ENCODE results near the gene NAXE.
"Not testable (repeated sequence)": the region's sequence is repeated elsewhere in the genome, so short reads cannot be mapped to it uniquely, and the experiment has no call there.

NAXE gene

DNA sequence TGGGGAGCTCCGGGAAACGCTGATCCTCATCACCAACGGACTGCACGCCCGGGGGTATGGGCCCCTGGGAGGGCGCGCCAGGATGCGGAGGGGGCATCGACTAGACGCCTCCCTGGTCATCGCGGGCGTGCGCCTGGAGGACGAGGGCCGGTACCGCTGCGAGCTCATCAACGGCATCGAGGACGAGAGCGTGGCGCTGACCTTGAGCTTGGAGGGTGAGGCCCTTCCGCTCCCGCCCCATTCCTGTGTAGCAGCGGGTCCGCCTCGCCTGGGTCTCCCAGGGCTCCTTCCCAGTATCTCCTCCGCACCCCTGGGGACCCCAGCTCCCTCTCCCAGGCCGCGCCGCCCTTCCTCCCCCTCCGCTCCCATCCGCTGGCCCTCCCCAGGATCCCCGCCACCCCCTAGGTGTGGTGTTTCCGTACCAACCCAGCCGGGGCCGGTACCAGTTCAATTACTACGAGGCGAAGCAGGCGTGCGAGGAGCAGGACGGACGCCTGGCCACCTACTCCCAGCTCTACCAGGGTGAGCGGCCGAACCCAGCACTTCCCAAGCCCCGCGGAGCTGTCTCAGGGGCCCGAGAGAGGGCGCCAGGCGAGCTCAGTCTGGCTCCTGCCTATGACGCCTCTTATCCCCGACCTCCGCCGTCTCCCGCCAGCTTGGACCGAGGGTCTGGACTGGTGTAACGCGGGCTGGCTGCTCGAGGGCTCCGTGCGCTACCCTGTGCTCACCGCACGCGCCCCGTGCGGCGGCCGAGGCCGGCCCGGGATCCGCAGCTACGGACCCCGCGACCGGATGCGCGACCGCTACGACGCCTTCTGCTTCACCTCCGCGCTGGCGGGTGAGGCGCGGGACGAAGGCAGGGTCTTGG is 32.6 kb downstream of the NAXE start:
- DNase-seq (ENCODE audit: low read depth) = peak; percentile 49

DNA sequence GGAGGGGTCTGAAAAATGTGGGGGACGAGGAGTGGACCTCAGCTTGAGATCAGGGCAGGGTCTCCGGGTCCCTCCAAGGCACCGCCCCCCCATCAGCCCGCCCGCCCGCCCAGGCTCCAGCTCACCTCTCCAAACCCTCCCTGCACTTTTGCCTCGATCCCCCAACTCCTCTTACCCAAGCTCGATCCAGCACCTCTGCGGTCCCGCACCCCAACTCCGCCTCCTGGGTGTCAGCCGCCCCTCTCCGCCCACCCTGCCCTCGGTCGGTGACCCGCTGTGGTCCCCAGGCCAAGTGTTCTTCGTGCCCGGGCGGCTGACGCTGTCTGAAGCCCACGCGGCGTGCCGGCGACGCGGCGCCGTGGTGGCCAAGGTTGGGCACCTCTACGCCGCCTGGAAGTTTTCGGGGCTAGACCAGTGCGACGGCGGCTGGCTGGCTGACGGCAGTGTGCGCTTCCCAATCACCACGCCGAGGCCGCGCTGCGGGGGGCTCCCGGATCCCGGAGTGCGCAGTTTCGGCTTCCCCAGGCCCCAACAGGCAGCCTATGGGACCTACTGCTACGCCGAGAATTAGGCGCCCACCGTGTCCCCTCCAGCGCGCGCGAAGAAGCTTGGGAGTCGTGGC is 33.3 kb downstream of the NAXE start:
- DNase-seq (ENCODE audit: low read depth) = no peak

DNA sequence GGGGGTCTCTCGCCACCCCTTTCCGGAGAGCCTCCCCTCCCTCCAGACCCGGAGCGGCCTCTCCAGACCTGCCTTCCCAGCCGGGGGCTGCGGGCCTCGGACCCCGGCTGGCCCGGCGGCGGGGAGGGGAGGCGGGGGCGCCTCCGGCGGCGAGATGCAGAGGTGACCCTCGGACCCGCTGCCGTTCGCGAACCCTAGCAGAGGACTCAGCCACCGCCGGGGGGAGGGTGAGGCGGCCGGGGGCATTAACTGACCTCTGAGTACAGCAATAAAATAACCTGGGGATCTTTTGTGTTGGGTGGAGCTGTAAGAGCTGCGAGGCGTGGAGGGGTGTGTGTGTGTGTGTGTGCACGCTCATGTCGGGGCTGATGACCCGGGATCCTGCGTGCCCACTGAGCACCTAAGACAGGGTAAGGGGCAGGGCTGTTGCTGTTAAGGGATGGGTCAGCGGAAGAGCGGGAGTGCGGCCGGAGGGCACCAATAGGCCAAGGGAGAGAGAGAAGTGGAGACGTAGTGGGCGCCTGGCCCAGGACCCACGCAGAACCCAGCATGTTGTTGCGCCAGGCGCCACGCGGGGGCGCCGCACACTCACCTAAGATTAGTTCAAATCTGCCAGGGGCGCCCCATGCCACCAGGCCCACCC is 34.0 kb downstream of the NAXE start:
- DNase-seq (ENCODE audit: low read depth) = no peak

DNA sequence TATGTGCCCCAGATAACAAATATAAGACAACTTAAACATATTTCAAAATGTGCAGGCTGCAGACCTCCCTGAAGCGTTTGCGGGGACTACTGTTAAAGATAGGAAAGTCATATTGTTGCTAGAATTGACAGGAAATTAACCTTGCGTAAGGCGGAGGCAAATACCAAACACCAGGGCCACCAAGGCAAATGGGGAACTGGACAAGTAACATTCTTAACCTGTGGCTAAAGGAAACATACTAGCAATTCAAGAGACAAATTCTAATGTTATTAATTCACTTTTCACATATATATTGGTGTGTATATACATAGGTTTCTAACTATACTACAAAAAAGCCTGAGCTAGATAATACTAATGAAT is 34.5 kb downstream of the NAXE start:
- DNase-seq (ENCODE audit: low read depth) = no peak

- peak; percentile 54 for DNase-seq (ENCODE audit: low read depth)
Observed at GRCh38 chr1:156627313-156627880, 35.8 kb downstream of the NAXE start.

DNA sequence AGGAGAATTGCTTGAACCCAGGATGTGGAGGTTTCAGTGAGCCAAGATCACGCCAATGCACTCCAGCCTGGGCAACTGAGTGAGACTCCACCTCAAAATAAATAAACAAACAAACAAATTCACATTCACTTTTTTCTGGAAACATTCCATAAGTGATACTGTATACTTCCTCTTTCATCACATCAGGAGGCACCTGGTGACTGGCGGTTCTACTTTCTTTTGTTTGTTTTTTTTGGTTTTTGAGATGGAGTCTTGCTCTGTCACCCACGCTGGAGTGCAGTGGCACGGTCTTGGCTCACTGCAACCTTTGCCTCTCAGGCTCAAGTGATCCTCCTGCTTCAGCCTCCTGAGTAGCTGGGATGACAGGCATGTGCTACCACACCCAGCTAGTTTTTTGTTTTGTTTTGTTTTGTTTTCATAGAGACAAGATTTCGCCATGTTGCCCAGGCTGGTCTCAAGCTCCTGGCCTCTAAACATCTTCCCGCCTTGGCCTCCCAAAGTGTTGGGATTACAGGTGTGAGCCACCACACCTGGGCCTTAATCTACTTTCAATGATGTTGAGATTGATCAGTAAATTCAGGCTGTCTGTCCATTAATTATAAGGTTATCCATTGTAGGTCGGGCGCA is 38.4 kb downstream of the NAXE start:
- DNase-seq (ENCODE audit: low read depth) = no peak

- not testable (repeated sequence) for DNase-seq (ENCODE audit: low read depth)
Observed at GRCh38 chr1:156631152-156631551, 39.6 kb downstream of the NAXE start.

GRCh38 chr1:156632355-156632754 is 40.8 kb downstream of the NAXE start:
- no peak for DNase-seq (ENCODE audit: low read depth)

DNA sequence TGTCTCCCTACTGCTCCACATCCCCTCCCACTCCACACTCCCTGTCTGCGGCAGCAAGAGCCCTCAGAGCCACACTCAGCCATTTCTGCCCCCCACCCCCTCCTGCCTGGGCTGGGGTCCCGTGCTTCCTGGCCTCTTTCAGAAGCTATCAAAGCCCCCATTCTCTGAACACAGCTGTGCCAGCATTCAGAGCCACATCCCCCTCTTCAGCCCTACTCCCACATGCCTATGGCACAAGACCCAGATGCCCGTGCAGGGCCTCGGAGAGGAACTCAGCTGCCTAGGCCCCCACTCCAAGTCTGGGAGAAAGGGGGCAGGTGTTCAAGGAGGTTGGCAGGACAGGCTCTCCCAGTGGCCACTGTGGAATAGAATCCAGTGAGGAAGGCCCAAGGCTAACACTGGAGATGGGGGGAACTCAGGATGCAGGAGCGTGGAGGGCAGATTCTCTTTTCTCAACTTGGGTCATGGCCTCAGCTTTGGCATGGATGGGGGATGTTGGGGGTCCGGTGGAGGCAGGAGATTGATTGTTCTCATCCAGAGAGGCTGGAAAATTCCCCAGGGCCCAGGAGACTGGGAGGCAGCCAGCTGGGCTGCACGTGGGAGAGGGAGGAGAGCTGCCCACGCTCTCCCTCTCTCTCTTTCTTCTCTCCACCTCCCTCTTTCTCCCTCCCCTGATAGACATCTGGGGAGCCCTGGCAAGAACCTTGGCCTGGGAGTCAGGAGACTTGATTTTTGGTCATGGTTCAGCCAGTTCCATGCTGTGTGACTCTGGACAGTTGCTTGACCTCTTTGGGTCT is 46.8 kb downstream of the NAXE start:
- DNase-seq (ENCODE audit: low read depth) = no peak

DNA sequence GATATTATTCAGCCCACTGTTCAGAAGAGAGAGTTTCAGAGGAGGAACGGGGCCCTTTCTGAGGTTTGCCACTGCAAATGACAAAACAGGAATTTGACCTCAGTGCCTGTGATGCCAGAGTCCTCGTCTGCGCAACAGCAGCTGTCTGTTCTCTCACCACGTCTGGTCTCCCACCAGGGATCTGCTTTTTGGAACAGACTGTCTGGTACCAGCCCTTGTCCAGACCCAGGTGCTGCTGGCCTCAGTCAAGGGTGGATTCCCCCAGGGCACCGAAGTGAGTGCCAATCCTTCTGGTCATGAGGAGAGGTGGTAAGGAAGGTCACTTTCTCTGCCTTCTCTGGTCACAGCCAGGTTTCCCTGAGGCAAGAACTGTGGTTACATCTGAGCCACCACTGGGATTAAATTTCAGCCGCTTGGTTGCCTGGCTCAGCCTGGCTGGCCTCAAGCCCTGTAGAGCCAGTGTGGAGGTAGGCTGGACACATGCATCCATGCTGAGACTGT is 48.1 kb downstream of the NAXE start:
- no peak for DNase-seq (ENCODE audit: low read depth)

DNA sequence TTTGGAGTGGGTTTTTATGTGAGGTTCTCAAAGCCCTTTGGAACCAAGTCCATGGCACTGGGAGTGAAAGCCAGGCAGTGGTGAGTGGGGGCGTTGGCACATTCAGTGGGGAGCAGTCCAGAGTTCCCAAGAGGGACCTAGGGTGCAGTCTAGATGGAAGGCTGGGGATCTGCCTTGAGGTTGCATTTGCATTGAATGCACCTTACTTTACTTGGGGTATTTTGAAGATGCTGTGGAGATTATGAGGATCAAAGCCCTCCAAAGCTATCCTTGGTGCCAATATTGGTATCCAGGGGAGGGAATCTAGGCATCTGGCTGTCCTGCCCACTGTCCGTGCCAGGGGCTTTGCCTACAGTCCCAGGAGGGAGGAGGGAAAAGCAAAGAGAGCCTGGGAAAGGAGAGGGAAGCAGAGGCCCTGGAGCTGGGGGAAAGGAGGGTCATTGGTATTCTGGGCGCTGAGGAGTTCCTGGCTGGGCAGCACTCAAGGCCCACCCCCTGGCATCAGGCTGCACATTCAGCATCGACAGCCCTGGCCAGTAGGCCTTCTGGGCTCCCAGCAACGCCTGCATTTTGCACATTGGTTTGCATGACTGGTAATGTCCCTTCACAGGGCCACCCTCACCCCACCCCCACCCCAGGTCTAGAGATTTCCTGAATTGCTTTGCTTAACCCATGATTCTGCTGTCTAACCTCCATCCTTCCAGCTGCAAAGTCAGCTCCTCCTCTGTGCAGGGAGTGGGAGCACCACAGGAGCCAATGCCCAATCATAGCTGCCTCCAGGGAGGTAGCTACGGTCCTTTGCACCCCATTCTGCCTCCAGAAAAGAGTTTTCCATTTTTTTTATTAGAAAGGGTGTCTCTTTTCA is 49.5 kb downstream of the NAXE start:
- no peak for DNase-seq (ENCODE audit: low read depth)

- DNase-seq (ENCODE audit: low read depth) = peak; percentile 26
Observed at GRCh38 chr1:156641761-156642264, 50.2 kb downstream of the NAXE start, which contains the start of gene BCAN. TSS of gene BCAN (plus strand) at chr1:156642117. CDS start at chr1:156646055, 3,938 bp downstream.

GRCh38 chr1:156642265-156643048 is 50.9 kb downstream of the NAXE start:
- DNase-seq (ENCODE audit: low read depth) = no peak

DNA sequence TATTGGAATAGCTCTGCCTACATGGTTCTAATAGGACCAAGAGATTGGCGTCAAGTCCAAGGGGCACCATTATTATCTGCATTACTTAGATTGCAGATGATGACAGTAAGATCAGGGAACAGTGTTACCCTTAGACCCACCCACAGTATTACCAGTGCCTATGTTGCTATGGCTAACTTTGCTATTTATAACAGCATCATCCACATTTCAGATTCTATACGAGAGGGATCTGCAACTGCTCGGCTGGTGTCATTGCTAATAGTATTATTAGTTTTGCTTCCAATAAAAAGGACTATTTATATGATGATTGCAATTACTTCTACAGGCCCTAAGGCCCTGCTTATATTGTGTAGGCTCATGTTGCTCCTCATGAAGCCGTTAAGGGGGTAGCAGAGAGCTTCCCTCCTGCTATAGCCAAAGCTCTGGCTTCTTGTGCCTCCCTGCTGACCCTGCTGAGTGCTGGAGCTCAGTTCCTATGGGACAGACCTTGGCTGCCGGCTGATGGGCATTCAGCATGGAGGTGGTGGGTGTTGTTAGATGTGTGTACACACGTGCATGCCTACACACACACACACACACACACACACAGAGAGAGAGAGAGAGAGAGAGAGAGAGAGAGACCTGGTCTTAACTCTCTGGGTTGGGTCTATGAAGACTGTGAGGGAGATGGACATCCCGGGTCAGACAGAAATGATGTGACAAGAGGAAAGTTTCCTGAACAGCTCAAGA is 51.6 kb downstream of the NAXE start:
- no peak for DNase-seq (ENCODE audit: low read depth)

- DNase-seq (ENCODE audit: low read depth) = no peak
Observed at GRCh38 chr1:156643778-156644092, 52.2 kb downstream of the NAXE start.
